ENCODE measurements around the gene C10orf120.

The C10orf120 gene

DNA sequence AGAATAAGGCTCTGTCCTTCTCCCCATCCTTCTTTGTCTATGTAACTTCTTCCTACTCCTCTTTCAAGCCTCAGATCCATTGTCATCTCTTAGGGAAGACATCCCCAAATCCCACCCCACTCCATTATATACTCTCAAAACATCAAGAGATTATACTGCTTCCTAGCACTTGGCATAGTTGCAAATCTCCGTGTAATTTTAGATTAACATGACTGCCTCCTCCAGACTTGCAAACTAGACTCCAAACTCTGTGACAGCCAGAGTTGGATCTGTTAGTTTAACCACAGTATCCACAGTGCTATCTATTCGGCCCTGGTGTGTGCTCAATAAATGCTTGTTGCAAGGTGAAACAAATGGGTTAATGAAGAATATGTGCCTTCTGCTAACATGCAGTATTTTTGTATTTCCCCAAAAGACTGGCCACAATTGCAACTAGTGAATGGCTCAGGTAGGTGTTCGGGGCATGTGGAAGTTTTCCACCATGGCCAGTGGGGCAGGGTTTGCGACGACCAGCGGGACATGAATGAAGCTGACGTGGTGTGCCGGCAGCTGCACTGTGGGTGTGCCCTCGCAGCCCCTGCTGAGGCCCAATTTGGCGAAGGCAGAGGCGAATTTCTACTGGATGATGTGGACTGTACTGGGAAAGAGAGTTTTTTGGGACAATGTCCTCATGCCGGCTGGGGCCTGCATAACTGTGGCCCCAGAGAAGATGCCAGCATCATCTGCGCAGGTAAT, 34.5 kb upstream of the C10orf120 start:
- CTCF ChIA-PET: interaction anchor here (0.6 kb wide), 1 partner anchor 19 kb away, joined by 3 read pairs; no protein-coding TSS in a partner anchor
- DNase-seq (ENCODE audit: low read depth, low spot score): no peak
- POLR2A ChIA-PET: no interaction called here
- no peak overlapping the region for H3K4me3 ChIP-seq (ENCODE audit: low read depth, low read length)
- TF ChIP-seq, protein P1, sequence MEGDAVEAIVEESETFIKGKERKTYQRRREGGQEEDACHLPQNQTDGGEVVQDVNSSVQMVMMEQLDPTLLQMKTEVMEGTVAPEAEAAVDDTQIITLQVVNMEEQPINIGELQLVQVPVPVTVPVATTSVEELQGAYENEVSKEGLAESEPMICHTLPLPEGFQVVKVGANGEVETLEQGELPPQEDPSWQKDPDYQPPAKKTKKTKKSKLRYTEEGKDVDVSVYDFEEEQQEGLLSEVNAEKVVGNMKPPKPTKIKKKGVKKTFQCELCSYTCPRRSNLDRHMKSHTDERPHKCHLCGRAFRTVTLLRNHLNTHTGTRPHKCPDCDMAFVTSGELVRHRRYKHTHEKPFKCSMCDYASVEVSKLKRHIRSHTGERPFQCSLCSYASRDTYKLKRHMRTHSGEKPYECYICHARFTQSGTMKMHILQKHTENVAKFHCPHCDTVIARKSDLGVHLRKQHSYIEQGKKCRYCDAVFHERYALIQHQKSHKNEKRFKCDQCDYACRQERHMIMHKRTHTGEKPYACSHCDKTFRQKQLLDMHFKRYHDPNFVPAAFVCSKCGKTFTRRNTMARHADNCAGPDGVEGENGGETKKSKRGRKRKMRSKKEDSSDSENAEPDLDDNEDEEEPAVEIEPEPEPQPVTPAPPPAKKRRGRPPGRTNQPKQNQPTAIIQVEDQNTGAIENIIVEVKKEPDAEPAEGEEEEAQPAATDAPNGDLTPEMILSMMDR (IDR thresholded peaks at IDR 0.05; ENCODE audit: insufficient read depth, low read length, missing control alignments): no peak

DNA sequence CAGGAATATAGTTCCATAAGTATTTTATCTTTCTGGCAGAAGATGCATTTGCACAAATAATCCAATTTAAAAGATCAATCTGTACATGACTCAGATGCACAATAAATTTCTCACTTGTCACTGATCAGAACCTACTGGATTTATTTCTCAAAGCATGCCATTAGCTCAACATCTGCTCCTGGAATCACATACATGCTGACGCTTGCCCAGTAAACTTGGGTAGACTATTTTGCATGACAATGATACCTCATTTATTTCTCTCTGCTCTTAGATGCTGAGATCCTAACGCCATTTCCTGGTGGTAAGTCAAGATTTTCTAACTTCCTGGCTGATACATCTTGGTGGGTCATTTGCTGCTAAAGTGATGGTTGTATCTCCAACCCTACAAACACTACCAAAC, 33.8 kb upstream of the C10orf120 start:
- POLR2A ChIA-PET: no interaction called here
- DNase-seq (ENCODE audit: low read depth, low spot score): no peak
- no peak overlapping the region for H3K4me3 ChIP-seq (ENCODE audit: low read depth, low read length)
- TF ChIP-seq, protein P1 (IDR thresholded peaks at IDR 0.05; ENCODE audit: insufficient read depth, low read length, missing control alignments): no peak
- CTCF ChIA-PET: no interaction called here

DNA sequence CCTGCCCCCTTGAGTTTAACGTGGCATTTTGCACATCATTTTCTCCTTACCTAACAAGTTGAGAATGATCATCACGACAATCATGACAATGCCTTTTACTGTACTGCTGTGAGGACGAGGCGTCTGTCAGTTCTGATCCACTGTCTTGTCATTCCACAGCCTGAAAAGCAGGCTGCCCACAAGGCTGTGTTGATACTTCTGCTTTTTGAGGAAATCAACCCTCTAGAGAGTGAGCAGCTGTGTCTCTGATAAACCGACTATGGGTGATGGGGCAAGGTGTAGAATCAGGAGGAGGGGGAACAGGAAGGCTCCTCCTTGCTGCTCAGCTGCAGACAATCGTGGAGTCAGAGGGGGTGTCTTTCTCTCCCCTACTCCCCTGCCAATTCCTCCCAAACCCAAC, 30.6 kb upstream of the C10orf120 start:
- CTCF ChIA-PET: no interaction called here
- H3K4me3 ChIP-seq (ENCODE audit: low read depth, low read length): no peak overlapping the region
- no peak for DNase-seq (ENCODE audit: low read depth, low spot score)
- POLR2A ChIA-PET: no interaction called here
- TF ChIP-seq, protein P1 (IDR thresholded peaks at IDR 0.05; ENCODE audit: insufficient read depth, low read length, missing control alignments): no peak

DNA sequence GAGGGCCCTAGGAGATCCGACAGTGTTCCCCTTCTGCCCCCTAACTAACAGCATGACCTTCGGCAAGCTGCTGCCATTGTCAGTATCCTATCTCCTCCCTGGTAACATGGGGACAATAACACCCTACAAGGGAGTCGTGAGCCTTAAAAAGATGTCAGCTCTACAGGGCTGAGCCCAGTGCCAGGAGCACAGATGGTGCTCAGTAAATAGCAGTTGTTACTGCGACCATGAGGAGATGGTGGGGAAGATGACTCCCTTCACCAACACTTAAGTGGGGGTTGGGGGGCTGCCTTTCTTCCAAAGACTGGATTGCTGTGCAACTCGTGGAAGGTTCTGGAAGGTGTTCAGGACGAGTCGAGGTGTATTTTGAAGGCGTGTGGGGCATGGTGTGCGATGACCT, 29.5 kb upstream of the C10orf120 start:
- ChIA-PET POLR2A (no interaction called here), CTCF (no interaction called here)
- no peak overlapping the region for H3K4me3 ChIP-seq (ENCODE audit: low read depth, low read length)
- no peak for DNase-seq (ENCODE audit: low read depth, low spot score)
- TF ChIP-seq, protein P1 (IDR thresholded peaks at IDR 0.05; ENCODE audit: insufficient read depth, low read length, missing control alignments): no peak

DNA sequence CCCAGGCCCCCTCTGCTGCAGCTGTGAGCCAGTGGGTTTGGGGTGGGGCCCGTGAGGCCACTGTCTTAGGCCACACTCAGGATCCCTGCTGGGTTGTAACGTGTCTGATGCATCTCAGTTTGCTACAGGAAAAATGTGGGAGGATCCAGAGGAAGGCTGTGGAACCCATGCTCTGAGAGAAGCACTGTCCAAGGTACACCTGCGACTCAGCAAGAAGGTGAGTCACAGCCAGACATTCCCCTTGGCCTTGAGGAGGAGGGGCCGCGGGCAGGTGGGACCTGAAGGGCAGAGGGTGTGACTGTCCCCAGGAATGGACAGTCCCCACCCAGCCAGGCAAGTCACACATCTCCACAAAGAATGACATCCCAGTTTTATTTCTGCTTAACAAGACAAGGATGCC, 27.8 kb upstream of the C10orf120 start:
- DNase-seq (ENCODE audit: low read depth, low spot score): no peak
- TF ChIP-seq, protein P1 (IDR thresholded peaks at IDR 0.05; ENCODE audit: insufficient read depth, low read length, missing control alignments): no peak
- H3K4me3 ChIP-seq (ENCODE audit: low read depth, low read length): no peak overlapping the region
- CTCF ChIA-PET: no interaction called here
- POLR2A ChIA-PET: no interaction called here

DNA sequence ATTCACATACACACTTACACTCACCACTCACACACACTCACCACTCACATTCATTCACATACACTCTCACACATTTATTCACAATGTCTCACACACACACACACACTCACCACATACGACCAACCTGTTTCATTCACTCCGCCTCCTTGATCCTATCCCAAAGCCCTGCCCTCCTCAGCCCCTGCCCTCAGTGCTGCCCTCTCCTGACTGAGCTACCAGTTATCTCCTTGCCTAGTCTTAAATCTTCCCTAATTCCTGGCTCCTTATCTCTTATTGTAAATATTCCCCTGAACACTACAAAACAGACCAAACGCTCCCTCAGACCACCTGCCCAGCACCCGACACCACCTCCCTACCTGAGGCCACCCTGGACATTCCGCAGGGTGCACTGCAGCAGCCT, 26.1 kb upstream of the C10orf120 start:
- no peak for DNase-seq (ENCODE audit: low read depth, low spot score)
- ChIA-PET POLR2A (no interaction called here), CTCF (no interaction called here)
- TF ChIP-seq, protein P1 (IDR thresholded peaks at IDR 0.05; ENCODE audit: insufficient read depth, low read length, missing control alignments): no peak
- H3K4me3 ChIP-seq (ENCODE audit: low read depth, low read length): no peak overlapping the region

Measured in AG04449 (cell line).